HepG2 (cell line): ENCODE results near the gene MAT2A. TPM values are rescaled to one million over a fixed set of nuclear protein-coding genes. Genes with fewer than 3 reads are reported as not detected.

Experiments
- BATF2 ChIP-seq: sonication (generic); formaldehyde crosslinking; IDR thresholded peaks from 2 replicates; pipeline ENCODE4 v1.8.0; 2022; ENCODE audit warnings: mild to moderate bottlenecking, missing genetic modification reagents, moderate library complexity
- CEBPZ ChIP-seq: IDR thresholded peaks from 2 replicates; pipeline ENCODE4 v1.6.1; 2012; ENCODE audit warnings: low read length, improper control_type of control experiment
- FOXA1 ChIP-seq, 2 experiments: fragments of 450-650 bp in 1 of 2; sonication (generic) in 1 of 2; formaldehyde crosslinking in 1 of 2; IDR thresholded peaks; 2 replicates each; pipeline versions ENCODE4 v1.4.0 to v1.6.1; 2016 to 2020; ENCODE audit warnings: missing genetic modification reagents in 1 of 2
- GMEB1 ChIP-seq: sonication (generic); formaldehyde crosslinking; IDR thresholded peaks from 2 replicates; pipeline ENCODE4 v1.5.1; 2020; ENCODE audit warnings: missing genetic modification reagents, mild to moderate bottlenecking, borderline replicate concordance
- HDAC1 ChIP-seq: sonication (generic); formaldehyde crosslinking; IDR thresholded peaks from 2 replicates; pipeline ENCODE4 v1.5.1; 2020; ENCODE audit warnings: mild to moderate bottlenecking, missing genetic modification reagents
- HOMEZ ChIP-seq: IDR thresholded peaks from 2 replicates; pipeline ENCODE4 v1.6.1; 2016; ENCODE audit warnings: low read depth
- JDP2 ChIP-seq: sonication (generic); formaldehyde crosslinking; IDR thresholded peaks from 2 replicates; pipeline ENCODE4 v1.8.1; 2022; ENCODE audit warnings: missing genetic modification reagents, borderline replicate concordance
- MXD3 ChIP-seq: IDR thresholded peaks from 2 replicates; pipeline ENCODE4 v1.6.1; 2016; ENCODE audit warnings: mild to moderate bottlenecking, missing biosample characterization, missing genetic modification reagents
- PHF20 ChIP-seq: sonication (generic); formaldehyde crosslinking; IDR thresholded peaks from 2 replicates; pipeline ENCODE4 v1.5.0; 2020; ENCODE audit warnings: mild to moderate bottlenecking, missing genetic modification reagents
- RBM22 ChIP-seq: fragments of 200-400 bp; formaldehyde crosslinking; optimal IDR thresholded peaks from 2 replicates; pipeline ENCODE3; 2017; ENCODE audit warnings: mild to moderate bottlenecking, low read length, moderate library complexity
- ZNF33B ChIP-seq: sonication (generic); formaldehyde crosslinking; IDR thresholded peaks from 2 replicates; pipeline ENCODE4 v1.5.1; 2020; ENCODE audit warnings: mild to moderate bottlenecking, missing genetic modification reagents
- ZNF605 ChIP-seq: sonication (generic); formaldehyde crosslinking; IDR thresholded peaks from 2 replicates; pipeline ENCODE4 v1.8.0; 2022; ENCODE audit warnings: mild to moderate bottlenecking, missing genetic modification reagents
- ZNF615 ChIP-seq: sonication (generic); formaldehyde crosslinking; IDR thresholded peaks from 2 replicates; pipeline ENCODE4 v1.5.0; 2020; ENCODE audit warnings: mild to moderate bottlenecking, missing genetic modification reagents, borderline replicate concordance
- ZNF660 ChIP-seq: sonication (generic); formaldehyde crosslinking; IDR thresholded peaks from 2 replicates; pipeline ENCODE4 v1.5.1; 2020; ENCODE audit warnings: mild to moderate bottlenecking, low read depth, missing genetic modification reagents, borderline replicate concordance
- ZNF687 ChIP-seq: sonication (generic); formaldehyde crosslinking; IDR thresholded peaks from 2 replicates; pipeline ENCODE4 v1.5.1; 2020; ENCODE audit warnings: mild to moderate bottlenecking, missing genetic modification reagents, moderate library complexity
- polyA plus RNA-seq, 8 experiments: library from polyadenylated mRNA; depleted of rRNA in 3 of 8; stranded (reverse) in 7 of 8; unstranded in 1 of 8; fragments of >200 nt; fragmentation: Illumina TruSeq in 4 of 8; extraction: Trizol in 4 of 8; gene quantifications; 2 replicates each; pipeline versions ENCODE4 v1.2.1 to v1.2.3, GENCODE V29; 2011 to 2016; ENCODE audit warnings: low read depth in 4 of 8, missing spikeins in 1 of 8, mixed read lengths in 1 of 8; ENCODE audit not compliant: insufficient read depth in 1 of 8
- total RNA-seq, 5 experiments: library from RNA; depleted of rRNA; stranded (reverse); fragments of >200 nt; fragmentation: Illumina TruSeq; extraction: Trizol; gene quantifications; 2 replicates each; pipeline ENCODE4 v1.2.3, GENCODE V29; 2016; ENCODE audit warnings: low read depth in 1 of 5

Gene MAT2A
- total and polyA plus RNA-seq, 2 of the 13 experiments (the other 11 are each of a cell fraction or from before 2014, with no cell fraction given) = 155 to 331 TPM

GRCh38 chr2:85561280-85562212 is 22.6 kb downstream of the MAT2A start, which contains the start of gene GGCX (continued):
- TF ChIP-seq BATF2 (CRISPR knock-in tag) (no peak), PHF20 (CRISPR knock-in tag) (peak; percentile 94), ZNF33B (CRISPR knock-in tag) (peak; percentile 77), GMEB1 (CRISPR knock-in tag) (peak; percentile 91), ZNF660 (CRISPR knock-in tag) (no peak), CEBPZ (no peak), ZNF605 (peak; percentile 97), HOMEZ (CRISPR knock-in tag) (peak; percentile 34; the same call in 1 of the 2 replicates), HDAC1 (CRISPR knock-in tag) (peak; percentile 95), ZNF615 (no peak), JDP2 (CRISPR knock-in tag) (no peak), RBM22 (peak; percentile 78), FOXA1 (IDR thresholded peaks at IDR 0.05) (no peak), FOXA1 (CRISPR knock-in tag; IDR thresholded peaks at IDR 0.05) (peak; percentile 27; the same call in 1 of the 2 replicates), ZNF687 (peak; percentile 91), MXD3 (CRISPR knock-in tag) (peak; percentile 63)
